Stimulated activated CD4-positive, alpha-beta T cell treated with anti-CD3 and anti-CD28 coated beads, TNF-alpha, amount 100 ng/mL, for 4 hours (primary cell): Measurements from ENCODE around the gene TGIF2.
"Not testable (repeated sequence)": the region's sequence is repeated elsewhere in the genome, so short reads cannot be mapped to it uniquely, and the experiment has no call there.

ENCODE experiments used
- DNase-seq, 3 experiments: peaks; one replicate each; pipeline ENCODE4 v3.0.0-alpha.2; 2020; ENCODE audit warnings: low read depth in 3 of 3

TGIF2 gene

DNA sequence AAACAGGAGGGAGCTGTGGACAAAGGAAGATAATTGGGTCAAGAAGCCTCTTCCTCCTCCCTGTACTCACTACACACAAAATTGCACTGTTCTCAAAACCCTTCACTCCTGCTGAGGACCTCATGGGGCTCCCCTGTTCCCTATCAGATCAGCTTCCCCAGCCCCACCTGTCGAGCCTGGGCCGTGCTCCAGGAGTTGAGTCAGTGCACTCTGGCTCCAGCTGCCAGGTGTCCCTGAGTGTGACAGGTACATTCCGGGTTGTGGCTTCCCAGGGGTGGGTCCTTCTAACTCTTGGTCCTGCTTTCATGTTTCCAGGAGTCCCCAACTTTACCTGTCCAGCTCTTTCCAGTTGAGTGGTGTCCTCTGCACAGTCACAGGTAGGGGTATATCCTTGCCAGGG, 40.6 kb downstream of the TGIF2 start:
- no peak for DNase-seq

DNA sequence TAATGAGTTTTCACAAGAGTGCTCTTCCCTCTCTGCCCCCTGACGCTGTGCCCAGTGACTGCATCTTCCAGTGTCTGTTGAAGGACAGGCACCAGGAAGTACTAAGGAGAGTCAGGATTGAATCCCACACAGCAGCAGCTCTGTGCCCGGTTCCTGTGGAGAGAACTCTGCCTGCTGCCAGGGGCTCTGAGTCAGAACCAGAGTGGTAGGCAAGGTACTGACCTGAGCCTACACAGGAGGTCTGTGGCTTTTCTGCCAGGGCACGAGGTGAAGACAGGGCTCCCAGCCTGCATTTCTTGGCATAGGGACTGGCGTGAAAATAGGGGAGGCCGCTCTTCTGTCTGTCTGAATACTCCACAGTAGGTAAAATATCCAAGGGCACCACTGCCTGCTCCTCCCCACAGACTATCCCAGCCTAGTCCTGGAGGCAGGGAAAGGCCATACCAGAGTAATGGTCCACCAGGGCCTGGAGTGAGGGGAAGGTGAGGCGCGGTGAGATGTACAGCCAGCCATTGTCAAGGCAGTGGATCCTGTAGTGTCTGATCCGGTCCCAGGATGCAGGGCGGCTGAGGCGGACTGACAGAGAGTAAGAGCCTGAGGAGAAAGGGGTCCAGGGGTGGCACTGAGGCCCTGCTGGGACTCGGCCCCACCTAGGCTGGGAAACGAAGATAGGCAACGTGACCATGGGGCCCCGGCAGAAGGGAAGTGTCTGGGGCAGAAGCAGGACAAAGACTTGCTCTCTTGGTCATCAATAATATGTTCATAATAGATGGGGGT, 41.6 kb downstream of the TGIF2 start:
- DNase-seq, result no peak

DNA sequence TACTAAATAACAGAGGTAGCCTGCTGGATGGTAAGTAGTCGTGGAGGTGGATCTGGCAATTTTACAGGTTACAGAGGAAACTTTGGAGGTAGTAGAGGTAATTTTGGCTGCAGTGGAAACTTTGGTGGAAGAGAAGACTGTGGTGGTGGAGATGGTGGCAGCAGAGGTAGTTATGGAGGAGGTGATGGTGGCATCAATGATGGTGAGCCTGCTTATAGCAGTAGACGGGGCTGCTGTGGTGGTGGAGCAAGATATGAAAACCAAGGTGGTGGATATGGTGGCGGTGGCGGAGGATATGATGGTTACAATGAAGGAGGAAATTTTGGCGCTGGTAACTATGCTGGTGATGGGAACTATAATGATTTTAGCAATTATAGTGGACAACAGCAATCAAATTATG, 47.5 kb downstream of the TGIF2 start:
- DNase-seq, result no peak

DNA sequence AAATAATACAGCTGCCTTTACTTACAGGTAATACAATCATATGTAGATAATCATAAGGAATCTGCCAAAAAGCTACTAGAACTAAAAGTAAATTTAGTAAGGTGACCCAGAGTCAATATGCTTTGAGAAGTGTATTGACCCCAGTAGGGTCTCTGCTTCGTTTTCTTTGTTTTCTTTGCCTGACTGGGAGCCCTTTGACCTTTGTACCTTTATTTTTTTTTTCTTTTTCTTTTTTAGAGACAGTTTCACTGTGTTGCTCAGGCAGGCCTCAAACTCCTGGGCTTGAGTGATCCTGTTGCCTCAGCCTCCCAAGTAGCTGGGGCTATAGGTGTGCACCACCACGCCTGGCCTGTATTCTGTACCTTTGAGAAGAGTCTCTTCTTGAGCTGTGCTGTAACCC, 50.0 kb downstream of the TGIF2 start:
- no peak for DNase-seq

DNA sequence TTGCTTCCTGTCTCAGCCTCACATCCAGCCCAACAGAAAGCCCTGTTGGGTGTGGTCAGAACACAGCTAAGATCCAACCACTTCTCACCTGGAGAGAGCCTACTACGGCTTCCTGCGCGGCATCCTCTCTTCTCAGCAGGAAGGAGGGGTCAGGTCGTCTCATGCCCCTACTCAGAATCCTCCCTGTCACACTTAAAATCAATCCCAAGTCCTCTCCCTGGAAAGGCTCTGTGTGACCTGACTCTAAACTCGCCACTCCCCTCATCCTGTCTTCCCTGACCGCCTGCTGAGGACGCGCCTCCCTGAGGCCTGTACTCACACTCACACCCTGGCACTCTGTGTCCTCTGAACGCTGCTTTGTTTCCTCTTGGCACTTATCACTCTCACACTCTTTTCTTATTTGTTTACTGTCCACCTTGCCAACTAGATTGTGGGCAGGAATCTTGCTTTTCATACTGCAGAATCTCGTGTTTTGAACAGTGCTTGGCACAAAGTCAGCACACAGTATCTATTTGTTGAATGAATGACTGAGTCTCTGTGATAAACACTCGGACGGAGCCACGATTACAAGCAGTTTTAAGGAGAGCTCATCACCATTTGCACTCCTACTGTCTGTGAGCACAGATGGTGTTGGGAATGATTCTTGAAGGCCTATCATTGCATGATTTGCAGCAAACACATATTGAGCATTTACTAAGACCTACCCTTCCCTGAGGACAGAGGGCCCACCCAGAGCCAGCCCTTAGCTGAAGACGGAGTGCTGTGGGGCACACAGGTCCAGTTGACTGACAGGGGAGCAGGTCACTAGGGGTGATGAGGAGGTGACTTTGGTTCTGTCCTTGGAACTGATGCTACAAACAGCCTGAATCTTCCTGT, 50.9 kb downstream of the TGIF2 start:
- DNase-seq, result no peak

DNA sequence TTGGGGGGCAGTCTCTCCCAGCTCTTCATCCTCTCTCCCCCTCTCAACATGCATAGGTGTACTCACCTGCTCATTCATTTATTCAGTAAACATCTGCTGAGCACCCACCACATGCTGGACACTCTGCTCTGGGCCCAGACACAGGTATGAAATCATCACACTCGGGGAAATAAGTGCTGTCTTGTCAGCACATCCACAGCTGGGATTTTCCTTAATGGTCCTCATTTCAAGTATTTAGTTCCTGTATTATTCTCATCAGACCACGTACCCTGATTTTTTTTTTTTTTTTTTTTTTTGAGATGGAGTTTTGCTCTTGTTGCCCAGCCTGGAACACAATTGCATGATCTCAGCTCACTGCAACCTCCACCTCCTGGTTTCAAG, 51.5 kb downstream of the TGIF2 start:
- DNase-seq, result no peak

DNA sequence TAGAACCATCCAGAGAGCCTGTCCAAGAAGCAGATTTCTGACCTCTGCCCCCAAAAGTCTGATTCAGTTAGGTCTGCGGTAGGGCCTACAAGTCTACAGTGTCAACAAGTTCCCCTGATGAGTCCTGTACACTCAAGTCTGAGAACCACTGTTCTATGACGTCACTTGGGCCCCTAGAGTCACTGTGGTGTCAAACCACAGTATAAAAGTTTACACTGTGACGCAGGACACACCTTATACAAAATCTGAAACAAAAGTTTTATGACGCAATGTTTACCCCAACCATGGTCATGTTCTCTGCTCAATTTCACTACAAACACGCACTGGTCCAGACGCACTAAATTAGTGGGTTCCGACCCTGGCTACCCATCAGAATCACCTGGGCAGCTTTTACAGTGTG, 54.7 kb downstream of the TGIF2 start:
- DNase-seq, result no peak

DNA sequence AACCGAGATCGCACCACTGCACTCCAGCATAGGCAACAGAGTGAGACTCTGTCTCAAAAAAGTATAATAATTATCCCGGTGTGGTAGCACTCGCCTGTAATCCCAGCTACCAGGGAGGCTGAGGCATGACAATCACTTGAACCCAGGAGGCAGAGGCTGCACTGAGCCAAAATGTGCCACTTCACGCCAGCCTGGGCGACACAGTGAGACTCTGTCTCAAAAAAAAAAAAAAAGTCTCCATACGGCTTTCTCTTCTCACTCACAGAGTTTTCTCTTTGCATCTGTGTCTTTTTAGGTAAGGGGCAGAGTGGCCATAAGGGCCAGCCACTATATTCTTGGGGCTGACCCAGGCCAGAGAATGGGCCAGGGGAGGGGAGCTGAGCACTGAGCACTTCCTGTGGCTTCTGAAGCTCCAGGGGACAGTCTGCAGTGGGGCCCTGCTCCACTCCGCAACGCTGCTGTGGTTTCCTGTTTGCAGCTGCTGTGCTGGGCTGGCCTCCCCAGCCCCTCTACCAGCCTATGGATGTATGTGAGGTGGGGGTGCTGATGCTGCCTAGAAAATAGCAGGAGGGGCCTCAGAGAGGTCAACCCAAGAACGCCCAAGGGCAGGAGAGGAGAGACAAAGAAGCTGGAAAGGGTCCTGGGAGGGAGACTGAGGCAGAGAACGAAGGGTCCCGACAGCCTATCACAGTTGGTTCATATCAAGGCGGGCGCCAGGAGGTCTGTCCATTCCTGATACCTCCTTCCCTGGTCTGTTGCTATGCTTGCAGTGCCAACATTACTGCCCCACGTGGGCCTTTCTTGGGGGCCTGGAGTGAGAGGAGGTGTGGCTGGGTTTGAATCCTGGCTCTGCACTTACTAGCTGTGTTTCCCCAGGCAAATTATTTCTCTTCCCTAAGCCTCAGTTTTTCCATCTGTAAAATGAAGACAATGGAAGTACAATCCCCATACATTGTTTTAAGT, 56.6 kb downstream of the TGIF2 start:
- DNase-seq, result no peak

DNA sequence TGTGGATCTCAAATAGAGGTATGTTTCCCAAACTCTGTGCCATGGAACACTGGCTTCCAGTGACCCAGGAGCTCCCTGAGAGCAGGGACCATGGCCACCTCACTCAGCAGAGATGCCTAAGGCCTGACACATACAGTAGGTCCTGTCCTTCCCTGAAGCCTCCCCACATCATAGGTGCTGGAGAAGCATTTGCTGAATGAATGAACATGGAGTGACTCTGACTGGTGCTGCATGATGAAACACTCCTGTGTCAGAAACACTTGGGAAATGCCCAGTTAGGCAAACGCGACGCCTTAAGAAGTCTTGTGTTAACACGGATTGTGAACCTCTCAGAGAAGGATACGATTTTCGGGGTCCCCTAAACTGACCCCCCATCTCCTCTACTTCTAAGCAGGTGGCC, 58.2 kb downstream of the TGIF2 start:
- no peak for DNase-seq

DNA sequence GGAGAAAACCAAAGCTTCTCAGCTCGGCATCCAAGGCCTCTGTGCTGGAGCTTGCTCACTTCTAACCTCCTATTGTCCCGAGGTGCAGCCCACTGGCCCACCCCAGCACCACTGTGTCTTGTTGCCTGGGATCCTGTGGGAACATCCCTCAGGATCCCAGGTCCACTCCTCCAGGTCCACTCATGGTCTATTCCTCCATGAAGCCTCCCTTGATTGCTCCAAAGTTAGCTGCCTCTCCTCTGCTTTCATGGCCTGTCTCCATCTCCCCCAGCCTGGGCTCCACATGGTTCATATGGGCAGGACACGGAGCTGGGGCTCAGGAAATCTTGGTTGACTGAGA, 58.7 kb downstream of the TGIF2 start:
- DNase-seq, result no peak

DNA sequence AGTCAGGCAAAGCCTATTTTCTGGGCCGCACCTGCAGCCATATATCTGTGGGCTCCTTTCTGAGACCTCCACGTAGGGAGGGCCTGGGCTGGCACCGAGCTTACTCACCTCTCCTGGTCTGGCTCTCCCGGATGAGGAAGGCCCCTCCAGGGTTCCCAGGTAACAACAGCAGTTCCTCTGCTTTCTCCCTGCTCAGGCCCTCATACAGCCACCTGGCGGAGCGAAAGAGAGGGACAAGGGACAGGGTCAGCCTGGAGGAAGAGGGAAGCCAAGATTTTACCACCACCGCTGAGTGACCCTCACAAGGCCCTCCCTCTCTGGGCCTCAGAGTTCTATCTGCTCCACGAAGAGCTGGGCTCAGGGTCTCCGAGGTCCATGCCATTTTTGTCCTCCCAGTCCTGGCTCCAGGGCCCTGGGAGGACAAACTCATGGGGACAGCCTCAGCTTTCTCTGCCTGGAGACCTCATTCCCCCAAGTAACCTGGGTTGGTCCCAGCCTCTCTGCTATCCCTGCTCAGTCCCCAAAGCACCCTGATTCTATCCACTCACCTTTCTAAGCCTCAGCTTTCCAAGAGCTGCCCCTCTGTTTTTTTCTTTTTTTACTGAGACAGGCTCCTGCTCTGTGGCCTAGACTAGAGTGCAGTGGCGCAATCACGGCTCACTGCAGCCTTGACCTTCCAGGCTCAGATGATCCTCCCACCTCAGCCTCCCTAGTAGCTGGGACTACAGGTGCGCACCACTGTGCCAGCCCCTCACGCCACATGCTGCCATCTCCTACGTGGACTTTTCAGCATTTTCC, 59.3 kb downstream of the TGIF2 start:
- DNase-seq, result no peak

DNA sequence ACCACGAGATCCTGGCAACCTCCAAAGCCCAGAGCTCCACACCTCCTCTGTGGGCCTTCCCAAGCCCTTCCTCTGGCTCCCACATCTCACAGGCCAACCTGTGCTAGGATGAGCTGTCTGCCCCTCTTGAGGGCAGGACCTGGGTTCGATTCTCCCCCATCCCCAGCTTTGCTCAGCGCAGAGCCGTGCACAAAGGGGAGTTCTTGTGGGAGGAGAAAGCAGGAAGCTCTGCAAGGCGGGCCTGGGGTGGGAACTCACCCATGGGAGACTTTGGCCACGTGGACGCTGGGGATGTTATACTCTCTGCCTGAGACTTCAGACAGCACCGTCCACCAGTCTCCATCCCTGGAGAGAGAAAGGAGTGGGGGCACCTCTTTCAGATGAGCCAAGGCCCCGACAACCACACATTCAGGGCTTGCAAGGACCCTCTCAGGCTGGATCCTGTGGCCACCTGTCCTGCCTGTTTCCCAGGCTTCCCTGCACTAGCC, 59.9 kb downstream of the TGIF2 start:
- DNase-seq, result no peak

DNA sequence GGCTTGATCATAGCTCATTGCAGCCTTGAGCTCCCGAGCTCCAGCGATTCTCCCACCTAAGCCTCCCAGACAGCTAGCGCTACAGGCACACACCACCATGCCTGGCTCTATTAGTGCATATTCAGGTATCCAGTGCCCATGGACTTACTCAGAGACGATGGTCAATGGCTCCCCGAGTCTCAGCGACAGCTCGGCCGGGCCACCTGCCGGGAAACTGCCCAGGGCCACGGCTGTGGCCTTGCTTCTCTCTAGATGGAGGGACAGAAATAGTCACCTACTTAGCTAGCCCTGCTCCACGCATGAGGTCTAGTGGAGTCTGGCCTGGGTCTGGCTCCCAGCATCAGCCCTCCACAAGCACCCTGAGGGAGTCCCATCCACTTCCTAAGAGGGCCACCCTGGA, 60.9 kb downstream of the TGIF2 start:
- DNase-seq, result no peak

DNA sequence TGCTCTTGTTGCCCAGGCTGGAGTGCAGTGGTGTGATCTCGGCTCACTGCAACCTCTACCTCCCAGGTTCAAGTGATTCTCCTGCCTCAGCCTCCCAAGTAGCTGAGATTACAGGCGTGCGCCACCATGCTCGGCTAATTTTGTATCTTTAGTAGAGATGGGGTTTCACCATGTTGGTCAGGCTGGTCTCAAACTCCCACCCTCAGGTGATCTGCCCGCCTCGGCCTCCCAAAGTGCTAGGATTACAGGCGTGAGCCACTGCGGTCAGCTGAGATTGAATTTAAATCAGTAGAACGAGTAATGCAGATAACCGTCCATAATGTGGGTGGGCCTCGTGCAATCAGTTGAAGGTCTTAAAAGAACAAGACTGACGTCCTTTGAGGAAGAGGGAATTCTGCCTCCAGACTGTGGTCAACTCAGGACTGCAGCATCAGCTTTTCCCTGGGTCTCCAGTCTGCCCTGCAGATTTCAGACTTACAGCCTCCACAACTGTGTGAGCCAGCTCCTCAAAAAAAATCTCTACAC, 65.5 kb downstream of the TGIF2 start:
- not testable (repeated sequence) for DNase-seq

DNA sequence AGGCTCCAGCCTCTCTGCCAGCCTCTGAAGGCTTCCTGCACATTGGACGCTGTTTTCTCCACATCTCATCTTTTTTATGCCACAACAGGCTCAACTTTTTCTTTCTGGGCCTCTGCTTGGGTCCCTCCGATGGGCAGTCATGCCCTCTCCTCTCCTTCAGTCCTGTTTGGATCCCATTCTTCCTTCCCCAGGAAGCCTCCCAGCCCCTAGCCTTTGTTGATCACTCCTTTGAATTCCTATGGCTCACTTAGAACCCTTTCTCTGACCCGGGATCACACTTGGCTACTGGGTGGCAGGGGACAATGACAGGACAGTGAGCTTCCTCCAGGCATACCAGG, 68.1 kb downstream of the TGIF2 start:
- DNase-seq, result no peak

DNA sequence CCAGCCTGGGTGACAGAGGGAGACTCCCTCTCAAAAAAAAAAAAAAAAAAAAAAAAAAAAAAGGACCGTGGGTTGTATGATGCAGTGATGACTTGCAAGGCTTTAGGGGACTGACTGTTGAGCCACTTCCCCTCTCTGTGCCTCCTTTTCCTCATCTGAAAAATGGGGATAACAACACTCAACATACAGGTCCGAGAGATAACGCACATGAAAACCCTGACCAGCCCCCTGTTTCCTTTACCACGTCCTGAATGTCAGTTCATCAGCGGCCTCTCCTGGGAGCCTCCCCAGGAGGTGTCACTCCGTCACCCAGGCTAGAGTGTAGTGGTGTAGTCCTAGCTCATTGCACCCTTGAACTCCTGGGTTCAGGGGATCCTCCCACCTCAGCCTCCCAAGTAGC, 68.7 kb downstream of the TGIF2 start:
- DNase-seq, result no peak
